A549 (cell line): ENCODE measurements around the gene CCDC85C. TPM values are rescaled to one million over a fixed set of nuclear protein-coding genes. Genes with fewer than 3 reads are reported as not detected.
A peak's percentile ranks its signal among the peaks of the same experiment; 100 is the strongest.

Experiments used
- ATAC-seq, 2 experiments: fragments of 200-7000 bp in 1 of 2; fragments of >200 bp in 1 of 2; cut with Nextera tagmentation in 1 of 2; cut with Tn5 transposase in 1 of 2; 3 replicates each; pipeline versions ENCODE4 v1.8.0 to v1.9.1; 2018 to 2020; ENCODE audit warnings: mild to moderate bottlenecking in 1 of 2, moderate library complexity in 1 of 2
- CTCF ChIA-PET: fragments of 300-600 bp; sonication (Branson Sonifier 250); formaldehyde crosslinking; extraction: SDS; loops from one replicate; lab custom pipeline; 2021; ENCODE audit warnings: antibody characterized with exemption, inconsistent platforms; lab: Yijun Ruan, JAX
- POLR2A ChIA-PET: fragments of 350-600 bp; formaldehyde crosslinking; extraction: SDS; loops from one replicate; lab custom pipeline; 2021; ENCODE audit warnings: antibody characterized with exemption, inconsistent platforms; lab: Yijun Ruan, JAX
- DNase-seq, 2 experiments: peaks; one replicate each; pipeline versions ENCODE4 v3.0.0 to v3.0.0-alpha.2; 2011 to 2016; ENCODE audit warnings: low read depth in 1 of 2, low spot score in 1 of 2
- FAIRE-seq: peaks from 2 replicates; lab custom pipeline; 2011; peaks lifted over from hg19 to GRCh38; lab: Jason Lieb, UNC
- H3K27ac ChIP-seq, 2 experiments: fragments of >200 bp; sonication (Bioruptor Twin); formaldehyde crosslinking; 3 replicates each; pipeline ENCODE4 v1.5.1; 2016 to 2017
- H3K4me1 ChIP-seq: fragments of >200 bp; sonication (Bioruptor Twin); formaldehyde crosslinking; 3 replicates; pipeline ENCODE4 v1.6.1; 2016
- H3K4me2 ChIP-seq: fragments of >200 bp; sonication (Bioruptor Twin); formaldehyde crosslinking; 3 replicates; pipeline ENCODE4 v1.6.1; 2016
- H3K4me3 ChIP-seq: fragments of >200 bp; sonication (Bioruptor Twin); formaldehyde crosslinking; 3 replicates; pipeline ENCODE4 v1.5.1; 2016
- H3K9me3 ChIP-seq: fragments of >200 bp; sonication (Bioruptor Twin); formaldehyde crosslinking; 3 replicates; pipeline ENCODE4 v1.6.1; 2016
- BHLHE40 ChIP-seq: IDR thresholded peaks from 2 replicates; pipeline ENCODE4 v1.6.1; 2012; ENCODE audit warnings: low read depth, low read length, inconsistent platforms
- CBX2 ChIP-seq: fragments of 200-600 bp; sonication (generic); IDR thresholded peaks from 2 replicates; pipeline ENCODE4 v1.6.1; 2016; ENCODE audit warnings: low read depth, mild to moderate bottlenecking, borderline replicate concordance
- CBX8 ChIP-seq: fragments of 200-600 bp; sonication (generic); IDR thresholded peaks from 2 replicates; pipeline ENCODE4 v1.6.1; 2016
- EHF ChIP-seq: fragments of 250-450 bp; sonication (Bioruptor Pico); IDR thresholded peaks from 2 replicates; pipeline ENCODE4 v1.5.0; 2020; ENCODE audit warnings: mild to moderate bottlenecking
- EP300 ChIP-seq, 2 experiments: fragments of >200 bp; sonication (Bioruptor Twin); formaldehyde crosslinking; IDR thresholded peaks; 2 replicates in 1 of 2; 3 replicates in 1 of 2; pipeline ENCODE4 v1.6.1; 2016 to 2017
- FOXS1 ChIP-seq: fragments of 250-450 bp; sonication (Bioruptor Pico); IDR thresholded peaks from 2 replicates; pipeline ENCODE4 v1.5.0; 2020; ENCODE audit warnings: mild to moderate bottlenecking, moderate library complexity
- JUNB ChIP-seq: fragments of >200 bp; sonication (Bioruptor Twin); formaldehyde crosslinking; IDR thresholded peaks from 2 replicates; pipeline ENCODE4 v1.6.1; 2016
- KDM1A ChIP-seq: fragments of 200-600 bp; sonication (generic); IDR thresholded peaks from 2 replicates; pipeline ENCODE4 v1.6.1; 2016; ENCODE audit warnings: low read depth, mild to moderate bottlenecking
- KDM5A ChIP-seq: fragments of 200-600 bp; sonication (generic); IDR thresholded peaks from 2 replicates; pipeline ENCODE4 v1.6.1; 2016; ENCODE audit warnings: antibody characterized with exemption, mild to moderate bottlenecking
- MAFK ChIP-seq: fragments of 450-650 bp; IDR thresholded peaks from 2 replicates; pipeline ENCODE4 v1.6.1; 2014; ENCODE audit not compliant: partially characterized antibody
- MAZ ChIP-seq: fragments of 150-350 bp; IDR thresholded peaks from 2 replicates; pipeline ENCODE4 v1.6.1; 2014; ENCODE audit warnings: antibody characterized with exemption, low read depth, low read length, borderline replicate concordance
- MYC ChIP-seq: IDR thresholded peaks from 2 replicates; pipeline ENCODE4 v1.6.1; 2012; ENCODE audit warnings: mild to moderate bottlenecking, inconsistent platforms, low read length, improper control_type of control experiment, borderline replicate concordance
- PHF8 ChIP-seq: fragments of 200-600 bp; sonication (generic); IDR thresholded peaks from 2 replicates; pipeline ENCODE4 v1.6.1; 2016; ENCODE audit warnings: low read depth, mild to moderate bottlenecking, antibody characterized with exemption, moderate library complexity, borderline replicate concordance
- POLR2AphosphoS2 ChIP-seq: conservative IDR thresholded peaks from 2 replicates; pipeline ENCODE4 v1.6.1; 2012; ENCODE audit warnings: low read length, improper control_type of control experiment, inconsistent platforms
- RAD21 ChIP-seq, 2 experiments: fragments of >200 bp in 1 of 2; sonication (Bioruptor Twin) in 1 of 2; formaldehyde crosslinking in 1 of 2; IDR thresholded peaks in 1 of 2; conservative IDR thresholded peaks in 1 of 2; 2 replicates in 1 of 2; 3 replicates in 1 of 2; pipeline ENCODE4 v1.6.1; 2012 to 2018; ENCODE audit warnings: inconsistent platforms in 1 of 2
- RARB ChIP-seq: fragments of 250-450 bp; sonication (Bioruptor Pico); IDR thresholded peaks from 2 replicates; pipeline ENCODE4 v1.8.0; 2021; ENCODE audit warnings: mild to moderate bottlenecking, moderate library complexity
- TP53 ChIP-seq: fragments of 250-450 bp; sonication (Bioruptor Pico); IDR thresholded peaks from 2 replicates; pipeline ENCODE4 v1.5.0; 2021; ENCODE audit warnings: mild to moderate bottlenecking, moderate library complexity
- ZC3H11A ChIP-seq: fragments of 450-650 bp; IDR thresholded peaks from 2 replicates; pipeline ENCODE4 v1.6.1; 2014; ENCODE audit warnings: antibody characterized with exemption, mild to moderate bottlenecking
- ZFP36 ChIP-seq: fragments of 450-650 bp; IDR thresholded peaks from 2 replicates; pipeline ENCODE4 v1.6.1; 2014; ENCODE audit warnings: borderline replicate concordance; ENCODE audit not compliant: partially characterized antibody
- WGBS: methylation state at CpG from one replicate; pipeline ENCODE4 v1.1.6; 2017; ENCODE audit errors: missing lambda C conversion rate; 5-methylcytosine and 5-hydroxymethylcytosine counted together
- polyA plus RNA-seq, 4 experiments: library from polyadenylated mRNA; depleted of rRNA in 3 of 4; stranded (reverse); fragments of >200 nt; fragmentation: RNase III in 1 of 4; extraction: RNeasy Plus Mini Kit Qiagen cat#74134 plus additional on column Dnase treatment in 1 of 4; gene quantifications; 2 replicates in 3 of 4; 3 replicates in 1 of 4; pipeline ENCODE4 v1.2.3, GENCODE V29; 2011 to 2017
- TF ChIP-seq, protein P1 (sequence below): fragments of 150-350 bp; IDR thresholded peaks from 2 replicates; pipeline ENCODE4 v1.6.1; 2014; ENCODE audit warnings: low read depth, mild to moderate bottlenecking, low read length
- TF ChIP-seq, protein P2 (sequence below): fragments of 200-600 bp; sonication (generic); IDR thresholded peaks from 2 replicates; pipeline ENCODE4 v1.6.1; 2016; ENCODE audit warnings: antibody characterized with exemption, mild to moderate bottlenecking, moderate library complexity
- TF ChIP-seq, protein P3 (sequence below): fragments of 450-650 bp; IDR thresholded peaks from 2 replicates; pipeline ENCODE4 v1.6.1; 2014; ENCODE audit warnings: antibody characterized with exemption
- TF ChIP-seq, protein P4 (sequence below): fragments of >200 bp; sonication (Bioruptor Twin); formaldehyde crosslinking; IDR thresholded peaks from 3 replicates; pipeline ENCODE4 v1.5.1; 2016
- TF ChIP-seq, protein P5 (sequence below): IDR thresholded peaks from 2 replicates; pipeline ENCODE4 v1.6.1; 2012

The CCDC85C gene
- polyA plus RNA-seq, 2 of the 4 experiments (the other 2 are of a cell fraction): 11.4 to 31.4 TPM

DNA sequence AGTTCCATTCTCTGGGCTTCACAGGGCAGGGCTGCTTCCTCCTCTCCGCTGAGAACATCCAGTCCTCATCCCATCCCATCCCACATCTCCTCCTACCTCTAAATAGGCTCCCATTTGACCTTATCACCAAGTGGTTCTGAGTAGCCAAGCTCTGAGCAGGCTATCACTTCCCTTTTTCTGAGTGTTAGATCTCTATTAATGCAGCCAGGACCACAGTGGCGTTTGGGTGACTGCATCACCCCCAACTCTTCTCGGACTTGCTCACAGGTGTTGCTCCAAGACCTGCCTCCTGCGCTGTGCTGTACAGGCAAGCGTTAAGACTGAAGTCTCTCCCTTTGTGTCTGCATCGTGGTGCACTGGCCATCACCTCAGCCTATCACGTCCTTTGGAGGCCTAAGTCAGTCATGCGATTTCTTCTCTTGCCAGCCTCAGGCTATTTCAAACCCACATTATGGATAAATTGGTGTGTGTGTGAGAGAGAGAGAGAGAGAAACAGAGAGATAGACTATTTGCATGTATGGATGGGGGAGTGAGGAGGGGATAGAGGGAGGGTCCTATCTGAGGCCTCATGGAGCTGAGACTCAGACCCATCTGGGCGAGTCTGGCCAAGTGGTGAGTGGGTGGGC lies 28.5 kb upstream of the CCDC85C start (continued):
- no peak for TF ChIP-seq CBX2
- no peak for TF ChIP-seq POLR2AphosphoS2
- TF ChIP-seq CBX8: no peak

DNA sequence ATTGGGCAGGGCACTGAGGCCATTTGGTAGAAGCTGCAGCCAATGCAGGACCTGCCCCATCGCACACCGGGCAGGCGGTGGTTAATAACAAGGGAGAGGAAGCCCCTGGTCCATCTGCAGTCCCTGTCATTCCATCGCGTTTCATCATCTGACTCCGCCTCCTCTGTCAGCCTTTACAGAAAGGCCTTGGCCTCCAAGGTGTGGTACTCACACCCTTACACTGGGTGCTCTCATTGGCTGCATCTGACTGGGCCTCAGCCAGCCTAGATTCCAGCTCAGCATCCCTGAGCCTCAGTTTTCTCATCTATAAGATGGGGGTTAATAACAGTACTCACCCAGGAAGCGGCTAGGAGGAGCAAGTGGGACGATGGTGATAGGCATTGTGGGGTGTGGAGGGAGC lies 26.2 kb upstream of the CCDC85C start:
- CTCF ChIA-PET: interaction anchor here (0.6 to 9.1 kb wide), 12 partner anchors 11 to 129 kb away, joined by 3 to 105 read pairs (median 4); partner anchors contain the start of gene CCDC85C
- TF ChIP-seq TP53 (CRISPR knock-in tag) (no peak), FOXS1 (CRISPR knock-in tag) (no peak), PHF8 (no peak), EHF (CRISPR knock-in tag) (no peak), POLR2AphosphoS2 (no peak), MAZ (no peak), KDM1A (no peak), MAFK (no peak), ZC3H11A (no peak), BHLHE40 (no peak)
- TF ChIP-seq, protein P1, sequence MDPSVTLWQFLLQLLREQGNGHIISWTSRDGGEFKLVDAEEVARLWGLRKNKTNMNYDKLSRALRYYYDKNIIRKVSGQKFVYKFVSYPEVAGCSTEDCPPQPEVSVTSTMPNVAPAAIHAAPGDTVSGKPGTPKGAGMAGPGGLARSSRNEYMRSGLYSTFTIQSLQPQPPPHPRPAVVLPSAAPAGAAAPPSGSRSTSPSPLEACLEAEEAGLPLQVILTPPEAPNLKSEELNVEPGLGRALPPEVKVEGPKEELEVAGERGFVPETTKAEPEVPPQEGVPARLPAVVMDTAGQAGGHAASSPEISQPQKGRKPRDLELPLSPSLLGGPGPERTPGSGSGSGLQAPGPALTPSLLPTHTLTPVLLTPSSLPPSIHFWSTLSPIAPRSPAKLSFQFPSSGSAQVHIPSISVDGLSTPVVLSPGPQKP: no peak
- TF ChIP-seq, protein P2, sequence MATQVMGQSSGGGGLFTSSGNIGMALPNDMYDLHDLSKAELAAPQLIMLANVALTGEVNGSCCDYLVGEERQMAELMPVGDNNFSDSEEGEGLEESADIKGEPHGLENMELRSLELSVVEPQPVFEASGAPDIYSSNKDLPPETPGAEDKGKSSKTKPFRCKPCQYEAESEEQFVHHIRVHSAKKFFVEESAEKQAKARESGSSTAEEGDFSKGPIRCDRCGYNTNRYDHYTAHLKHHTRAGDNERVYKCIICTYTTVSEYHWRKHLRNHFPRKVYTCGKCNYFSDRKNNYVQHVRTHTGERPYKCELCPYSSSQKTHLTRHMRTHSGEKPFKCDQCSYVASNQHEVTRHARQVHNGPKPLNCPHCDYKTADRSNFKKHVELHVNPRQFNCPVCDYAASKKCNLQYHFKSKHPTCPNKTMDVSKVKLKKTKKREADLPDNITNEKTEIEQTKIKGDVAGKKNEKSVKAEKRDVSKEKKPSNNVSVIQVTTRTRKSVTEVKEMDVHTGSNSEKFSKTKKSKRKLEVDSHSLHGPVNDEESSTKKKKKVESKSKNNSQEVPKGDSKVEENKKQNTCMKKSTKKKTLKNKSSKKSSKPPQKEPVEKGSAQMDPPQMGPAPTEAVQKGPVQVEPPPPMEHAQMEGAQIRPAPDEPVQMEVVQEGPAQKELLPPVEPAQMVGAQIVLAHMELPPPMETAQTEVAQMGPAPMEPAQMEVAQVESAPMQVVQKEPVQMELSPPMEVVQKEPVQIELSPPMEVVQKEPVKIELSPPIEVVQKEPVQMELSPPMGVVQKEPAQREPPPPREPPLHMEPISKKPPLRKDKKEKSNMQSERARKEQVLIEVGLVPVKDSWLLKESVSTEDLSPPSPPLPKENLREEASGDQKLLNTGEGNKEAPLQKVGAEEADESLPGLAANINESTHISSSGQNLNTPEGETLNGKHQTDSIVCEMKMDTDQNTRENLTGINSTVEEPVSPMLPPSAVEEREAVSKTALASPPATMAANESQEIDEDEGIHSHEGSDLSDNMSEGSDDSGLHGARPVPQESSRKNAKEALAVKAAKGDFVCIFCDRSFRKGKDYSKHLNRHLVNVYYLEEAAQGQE: no peak
- H3K4me1 ChIP-seq: 0 out of 3 replicates have a peak, but pooled peaks cover 3% of the 10 kb centered on the region
- WGBS: 78% methylated on average over 8 of the region's 8 CpGs
- no peak overlapping the region for H3K4me3 ChIP-seq
- no peak for ATAC-seq
- H3K9me3 ChIP-seq: no peaks in the 10 kb centered on the region
- no peak overlapping the region for H3K27ac ChIP-seq
- FAIRE-seq: no peak
- POLR2A ChIA-PET: no interaction called here
- DNase-seq: peak in 1 of 2 experiments; percentile 28
- H3K4me2 ChIP-seq: no peak overlapping the region

DNA sequence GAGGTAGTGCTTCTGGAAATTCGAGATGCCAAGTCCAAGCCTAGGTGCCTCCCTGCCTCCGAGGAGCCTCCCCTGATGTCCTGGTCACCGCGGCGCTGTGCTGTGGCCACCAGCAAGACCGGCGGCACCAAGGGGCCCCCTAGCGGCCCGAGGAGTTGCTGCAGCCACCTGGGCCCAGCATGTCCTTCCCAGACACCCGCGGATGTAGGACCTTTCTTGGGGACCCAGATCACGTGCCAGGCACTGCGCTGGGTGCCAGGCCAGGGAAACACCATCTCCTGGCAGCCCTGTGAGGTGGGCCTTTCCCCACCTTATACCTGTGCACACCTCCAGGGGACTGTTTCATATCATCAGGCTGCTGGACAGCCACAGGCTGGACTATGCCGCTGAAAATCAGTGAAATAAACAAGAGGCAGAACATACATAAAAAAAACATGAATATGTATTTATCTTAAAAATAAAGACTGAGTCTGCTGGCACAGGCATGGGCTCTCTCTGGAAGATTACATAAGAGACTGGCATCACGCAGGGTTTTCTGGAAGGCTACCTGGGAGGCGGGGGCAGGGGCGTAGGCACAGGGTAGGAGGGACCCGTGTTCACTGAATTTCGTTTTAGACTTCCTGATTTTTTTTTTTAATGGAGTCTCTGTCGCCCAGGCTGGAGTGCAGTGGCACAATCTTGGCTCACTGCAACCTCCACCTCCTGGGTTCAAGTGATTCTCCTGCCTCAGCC lies 25.0 kb upstream of the CCDC85C start:
- 34% methylated on average over 13 of the region's 20 CpGs for WGBS
- Histone ChIP-seq H3K4me2 (peak overlapping the region; percentile 58), H3K4me3 (no peak overlapping the region), H3K9me3 (no peaks in the 10 kb centered on the region), H3K4me1 (0 out of 3 replicates have a peak, but pooled peaks cover 3% of the 10 kb centered on the region), H3K27ac (peak overlapping the region in 1 of 2 experiments; percentile 64; a peak in 2 of 6 replicates)
- ChIA-PET CTCF (interaction anchor here (0.6 to 9.1 kb wide), 42 partner anchors 10 to 270 kb away, joined by 3 to 105 read pairs (median 4); partner anchors contain the start of genes CCDC85C and HHIPL1), POLR2A (no interaction called here)
- peak; percentile 80 to 89 for DNase-seq
- FAIRE-seq: no peak
- ATAC-seq: peak; percentile 91 to 97
- TF ChIP-seq, protein P3, sequence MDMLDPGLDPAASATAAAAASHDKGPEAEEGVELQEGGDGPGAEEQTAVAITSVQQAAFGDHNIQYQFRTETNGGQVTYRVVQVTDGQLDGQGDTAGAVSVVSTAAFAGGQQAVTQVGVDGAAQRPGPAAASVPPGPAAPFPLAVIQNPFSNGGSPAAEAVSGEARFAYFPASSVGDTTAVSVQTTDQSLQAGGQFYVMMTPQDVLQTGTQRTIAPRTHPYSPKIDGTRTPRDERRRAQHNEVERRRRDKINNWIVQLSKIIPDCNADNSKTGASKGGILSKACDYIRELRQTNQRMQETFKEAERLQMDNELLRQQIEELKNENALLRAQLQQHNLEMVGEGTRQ: peak; percentile 71
- no peak for TF ChIP-seq TP53 (CRISPR knock-in tag)
- no peak for TF ChIP-seq RARB (CRISPR knock-in tag)
- TF ChIP-seq JUNB: no peak
- no peak for TF ChIP-seq KDM5A
- TF ChIP-seq MAZ: no peak
- TF ChIP-seq MAFK: no peak
- TF ChIP-seq, protein P4, sequence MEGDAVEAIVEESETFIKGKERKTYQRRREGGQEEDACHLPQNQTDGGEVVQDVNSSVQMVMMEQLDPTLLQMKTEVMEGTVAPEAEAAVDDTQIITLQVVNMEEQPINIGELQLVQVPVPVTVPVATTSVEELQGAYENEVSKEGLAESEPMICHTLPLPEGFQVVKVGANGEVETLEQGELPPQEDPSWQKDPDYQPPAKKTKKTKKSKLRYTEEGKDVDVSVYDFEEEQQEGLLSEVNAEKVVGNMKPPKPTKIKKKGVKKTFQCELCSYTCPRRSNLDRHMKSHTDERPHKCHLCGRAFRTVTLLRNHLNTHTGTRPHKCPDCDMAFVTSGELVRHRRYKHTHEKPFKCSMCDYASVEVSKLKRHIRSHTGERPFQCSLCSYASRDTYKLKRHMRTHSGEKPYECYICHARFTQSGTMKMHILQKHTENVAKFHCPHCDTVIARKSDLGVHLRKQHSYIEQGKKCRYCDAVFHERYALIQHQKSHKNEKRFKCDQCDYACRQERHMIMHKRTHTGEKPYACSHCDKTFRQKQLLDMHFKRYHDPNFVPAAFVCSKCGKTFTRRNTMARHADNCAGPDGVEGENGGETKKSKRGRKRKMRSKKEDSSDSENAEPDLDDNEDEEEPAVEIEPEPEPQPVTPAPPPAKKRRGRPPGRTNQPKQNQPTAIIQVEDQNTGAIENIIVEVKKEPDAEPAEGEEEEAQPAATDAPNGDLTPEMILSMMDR: peak; percentile 96
- peak; percentile 17 for TF ChIP-seq ZFP36
- TF ChIP-seq MYC: peak; percentile 90; the same call in 1 of the 2 replicates
- TF ChIP-seq RAD21 (conservative IDR thresholded peaks at IDR 0.05 in 1 of 2, IDR thresholded peaks at IDR 0.05 in 1 of 2): peak; percentile 96 to 98
- TF ChIP-seq, protein P5, sequence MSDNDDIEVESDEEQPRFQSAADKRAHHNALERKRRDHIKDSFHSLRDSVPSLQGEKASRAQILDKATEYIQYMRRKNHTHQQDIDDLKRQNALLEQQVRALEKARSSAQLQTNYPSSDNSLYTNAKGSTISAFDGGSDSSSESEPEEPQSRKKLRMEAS: peak; percentile 85
- no peak for TF ChIP-seq EP300 (IDR thresholded peaks at IDR 0.05)
